Lower leg skin (tissue), 3 donors: Measurements from ENCODE around the gene CELA3B.

Experiments
- CTCF ChIP-seq, 3 donors: fragments of 450-650 bp; IDR thresholded peaks; one replicate each; pipeline ENCODE4 v1.5.1; 2016; ENCODE audit warnings: antibody characterized with exemption in 3 of 3, mild to moderate bottlenecking in 3 of 3, moderate library complexity in 2 of 3
- POLR2A ChIP-seq, 2 donors: fragments of 450-650 bp; IDR thresholded peaks; one replicate each; pipeline ENCODE4 v1.6.1; 2016 to 2017; ENCODE audit warnings: antibody characterized with exemption in 2 of 2, mild to moderate bottlenecking in 1 of 2, moderate library complexity in 1 of 2

DNA sequence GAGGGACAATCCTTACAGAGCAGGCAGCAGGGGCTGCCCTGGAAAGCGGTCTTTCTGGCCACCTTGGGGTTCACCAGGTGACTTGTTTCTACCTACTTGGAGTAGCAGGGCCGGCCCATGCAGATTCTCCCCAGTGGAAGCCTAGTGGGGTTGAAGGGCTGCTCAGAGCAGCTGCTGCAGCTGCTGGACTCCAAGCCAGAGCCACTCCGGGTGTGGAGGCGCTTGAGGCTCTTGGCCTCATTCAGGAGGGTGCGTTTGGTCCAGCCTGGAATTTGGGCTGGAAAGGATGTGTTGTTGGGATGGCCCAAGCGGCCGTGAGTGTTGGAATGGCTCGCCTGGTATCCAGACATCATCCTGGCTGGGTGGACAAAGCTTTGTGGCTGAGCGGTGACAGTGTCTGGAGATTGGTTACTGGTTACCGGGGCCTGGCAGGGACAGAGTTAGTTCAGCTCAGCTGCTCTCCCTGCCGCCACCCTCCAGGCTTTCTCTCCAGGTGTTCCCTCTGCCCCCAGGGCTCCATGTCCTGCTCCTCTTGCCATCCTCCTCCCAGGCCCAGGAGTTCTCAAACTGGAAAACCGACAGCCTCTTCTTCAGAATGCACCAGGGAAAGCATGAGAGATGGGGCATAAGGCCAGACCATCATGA, 25.5 kb upstream of the CELA3B start:
- TF ChIP-seq CTCF (IDR thresholded peaks at IDR 0.05) (no peak), POLR2A (IDR thresholded peaks at IDR 0.05) (no peak)
